A673 (cell line): ENCODE measurements around the gene ANP32B. TPM values are rescaled to one million over a fixed set of nuclear protein-coding genes. Genes with fewer than 3 reads are reported as not detected.
"Not testable (repeated sequence)": the region's sequence is repeated elsewhere in the genome, so short reads cannot be mapped to it uniquely, and the experiment has no call there.

ENCODE experiments used
- BruUV-seq: library from RNA; stranded (reverse); fragments of 400-500 nt; replicated peaks from 2 replicates; lab custom pipeline; 2021; lab: Mats Ljungman, UMichigan
- CTCF ChIA-PET: fragments of 300-600 bp; sonication (Branson Sonifier 250); formaldehyde crosslinking; loops from one replicate; lab custom pipeline; 2022; ENCODE audit warnings: antibody characterized with exemption; lab: Charles Lee
- POLR2A ChIA-PET: fragments of 300-600 bp; sonication (Branson Sonifier 250); formaldehyde crosslinking; loops from one replicate; lab custom pipeline; 2022; ENCODE audit warnings: antibody characterized with exemption; ENCODE audit not compliant: low non-redundant PET; lab: Charles Lee
- DNase-seq: peaks from one replicate; pipeline ENCODE4 v3.0.0-alpha.2; 2015; ENCODE audit warnings: low spot score
- H3K27ac ChIP-seq: fragments of 200-600 bp; sonication (generic); 2 replicates; pipeline ENCODE4 v1.5.1; 2016; ENCODE audit warnings: mixed run types, low read depth, mild to moderate bottlenecking, mixed read lengths, antibody characterized with exemption, low read length; ENCODE audit not compliant: poor library complexity, severe bottlenecking
- H3K27me3 ChIP-seq: fragments of 200-600 bp; sonication (generic); replicated peaks from 2 replicates; pipeline ENCODE4 v1.6.1; 2017; ENCODE audit warnings: mixed run types, low read depth, mild to moderate bottlenecking, mixed read lengths, antibody characterized with exemption, low read length; ENCODE audit not compliant: insufficient read depth, poor library complexity
- H3K36me3 ChIP-seq: fragments of 200-600 bp; sonication (generic); 2 replicates; pipeline ENCODE4 v1.6.1; 2016; ENCODE audit warnings: mixed run types, mild to moderate bottlenecking, mixed read lengths, antibody characterized with exemption, low read length; ENCODE audit not compliant: insufficient read depth, poor library complexity, severe bottlenecking
- H3K4me1 ChIP-seq: fragments of 200-600 bp; sonication (generic); 2 replicates; pipeline ENCODE4 v1.6.1; 2017; ENCODE audit warnings: mixed run types, mild to moderate bottlenecking, mixed read lengths, antibody characterized with exemption, low read length; ENCODE audit not compliant: insufficient read depth, poor library complexity, severe bottlenecking
- H3K4me3 ChIP-seq: fragments of 200-600 bp; sonication (generic); 2 replicates; pipeline ENCODE4 v1.5.1; 2016; ENCODE audit warnings: low read depth, mixed run types, mild to moderate bottlenecking, mixed read lengths, low read length; ENCODE audit not compliant: poor library complexity, severe bottlenecking
- H3K9me3 ChIP-seq: fragments of 200-600 bp; sonication (generic); 2 replicates; pipeline ENCODE4 v1.6.1; 2016; ENCODE audit warnings: mixed run types, low read depth, mild to moderate bottlenecking, mixed read lengths, antibody characterized with exemption, low read length; ENCODE audit not compliant: poor library complexity, severe bottlenecking
- EZH2 ChIP-seq: fragments of 200-600 bp; sonication (generic); IDR thresholded peaks from 2 replicates; pipeline ENCODE4 v1.6.1; 2017; ENCODE audit warnings: borderline replicate concordance, low read depth, mild to moderate bottlenecking, mixed read lengths, antibody characterized with exemption, low read length; ENCODE audit not compliant: poor library complexity, severe bottlenecking
- intact Hi-C: fragments of 100-400 bp; cut with micrococcal nuclease; formaldehyde crosslinking; loops from one replicate; pipeline ENCODE4 v1.10.0; 2022; ENCODE audit not compliant: unreplicated experiment
- total RNA-seq: library from RNA; stranded (reverse); gene quantifications from 2 replicates; pipeline ENCODE4 v1.2.3, GENCODE V29; 2021
- TF ChIP-seq, protein P1 (sequence below): fragments of 300-800, 200-600 bp; sonication (generic); conservative IDR thresholded peaks from 2 replicates; pipeline ENCODE4 v1.5.1; 2017; ENCODE audit warnings: low read depth, mild to moderate bottlenecking, antibody characterized with exemption, low read length, moderate library complexity, mixed read lengths

The ANP32B gene
- total RNA-seq, 1 experiment from 2014 or later, result 237 TPM

DNA sequence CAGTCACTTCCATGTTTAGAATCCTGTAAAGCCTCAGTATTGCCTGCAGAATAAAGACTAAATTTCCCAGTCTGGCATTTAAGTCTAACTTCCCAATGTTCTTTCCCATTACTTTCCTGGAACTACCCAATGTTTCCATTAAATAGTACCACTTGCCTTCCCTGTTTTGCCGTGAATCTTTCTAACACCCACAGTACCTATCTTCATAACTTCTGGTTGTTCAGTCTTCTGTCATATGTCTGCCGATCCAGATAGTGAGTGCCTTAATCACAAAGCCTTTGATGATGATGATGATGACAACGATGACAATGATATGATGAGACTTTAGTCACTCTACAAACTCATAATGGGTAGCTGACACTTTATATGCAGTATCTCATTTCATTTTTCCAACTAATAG, 38.5 kb upstream of the ANP32B start:
- BruUV-seq, result no TSS peak
- peaks cover 53% of the 10 kb centered on the region for H3K27me3 ChIP-seq
- POLR2A ChIA-PET, result interaction anchor here (0.6 kb wide), 1 partner anchor 694 kb away, joined by 3 read pairs; no protein-coding TSS in a partner anchor

DNA sequence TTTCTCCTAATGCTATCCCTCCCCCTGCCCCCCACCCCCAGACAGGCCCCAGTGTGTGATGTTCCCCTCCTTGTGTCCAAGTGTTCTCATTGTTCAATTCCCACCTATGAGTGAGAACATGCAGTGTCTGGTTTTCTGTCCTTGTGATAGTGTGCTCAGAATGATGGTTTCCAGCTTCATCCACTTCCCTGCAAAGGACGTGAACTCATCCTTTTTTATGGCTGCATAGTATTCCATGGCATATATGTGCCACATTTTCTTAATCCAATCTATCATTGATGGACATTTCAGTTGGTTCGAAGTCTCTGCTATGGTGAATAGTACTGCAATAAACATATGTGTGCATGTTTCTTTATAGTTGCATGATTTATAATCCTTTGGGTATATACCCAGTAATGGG, 37.7 kb upstream of the ANP32B start:
- peaks cover 47% of the 10 kb centered on the region for H3K27me3 ChIP-seq
- BruUV-seq, H3K4me1 ChIP-seq, H3K9me3 ChIP-seq, DNase-seq, POLR2A ChIA-PET, CTCF ChIA-PET, H3K27ac ChIP-seq, intact Hi-C loops, H3K4me3 ChIP-seq, H3K36me3 ChIP-seq: not testable (repeated sequence)

More for the DNA sequence above, 38.5 kb upstream of the ANP32B start:
- TF ChIP-seq, protein P1, sequence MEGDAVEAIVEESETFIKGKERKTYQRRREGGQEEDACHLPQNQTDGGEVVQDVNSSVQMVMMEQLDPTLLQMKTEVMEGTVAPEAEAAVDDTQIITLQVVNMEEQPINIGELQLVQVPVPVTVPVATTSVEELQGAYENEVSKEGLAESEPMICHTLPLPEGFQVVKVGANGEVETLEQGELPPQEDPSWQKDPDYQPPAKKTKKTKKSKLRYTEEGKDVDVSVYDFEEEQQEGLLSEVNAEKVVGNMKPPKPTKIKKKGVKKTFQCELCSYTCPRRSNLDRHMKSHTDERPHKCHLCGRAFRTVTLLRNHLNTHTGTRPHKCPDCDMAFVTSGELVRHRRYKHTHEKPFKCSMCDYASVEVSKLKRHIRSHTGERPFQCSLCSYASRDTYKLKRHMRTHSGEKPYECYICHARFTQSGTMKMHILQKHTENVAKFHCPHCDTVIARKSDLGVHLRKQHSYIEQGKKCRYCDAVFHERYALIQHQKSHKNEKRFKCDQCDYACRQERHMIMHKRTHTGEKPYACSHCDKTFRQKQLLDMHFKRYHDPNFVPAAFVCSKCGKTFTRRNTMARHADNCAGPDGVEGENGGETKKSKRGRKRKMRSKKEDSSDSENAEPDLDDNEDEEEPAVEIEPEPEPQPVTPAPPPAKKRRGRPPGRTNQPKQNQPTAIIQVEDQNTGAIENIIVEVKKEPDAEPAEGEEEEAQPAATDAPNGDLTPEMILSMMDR, result no peak
- no peaks in the 10 kb centered on the region for H3K4me1 ChIP-seq
- no peak overlapping the region for H3K27ac ChIP-seq
- CTCF ChIA-PET, result interaction anchor here (1.1 kb wide), 1 partner anchor 831 kb away, joined by 4 read pairs; no protein-coding TSS in a partner anchor
- H3K4me3 ChIP-seq, result no peak overlapping the region
- no peak for DNase-seq
- no peaks in the 10 kb centered on the region for H3K36me3 ChIP-seq
- H3K9me3 ChIP-seq, result no peaks in the 10 kb centered on the region
- intact Hi-C loops, result no loop called here

DNA sequence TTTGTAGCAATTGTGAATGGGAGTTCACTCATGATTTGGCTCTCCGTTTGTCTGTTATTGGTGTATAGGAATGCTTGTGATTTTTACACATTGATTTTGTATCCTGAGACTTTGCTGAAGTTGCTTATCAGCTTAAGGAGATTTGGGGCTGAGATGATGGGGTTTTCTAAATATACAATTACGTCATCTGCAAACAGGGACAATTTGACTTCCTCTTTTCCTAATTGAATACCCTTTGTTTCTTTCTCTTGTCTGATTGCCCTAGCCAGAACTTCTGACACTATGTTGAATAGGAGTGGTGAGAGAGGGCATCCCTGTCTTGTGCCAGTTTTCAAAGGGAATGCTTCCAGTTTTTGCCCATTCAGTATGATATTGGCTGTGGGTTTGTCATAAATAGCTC, 36.0 kb upstream of the ANP32B start:
- H3K4me1 ChIP-seq, DNase-seq, H3K36me3 ChIP-seq, H3K4me3 ChIP-seq, intact Hi-C loops, BruUV-seq, POLR2A ChIA-PET, CTCF ChIA-PET, H3K9me3 ChIP-seq, H3K27ac ChIP-seq: not testable (repeated sequence)
- peaks cover 41% of the 10 kb centered on the region for H3K27me3 ChIP-seq

DNA sequence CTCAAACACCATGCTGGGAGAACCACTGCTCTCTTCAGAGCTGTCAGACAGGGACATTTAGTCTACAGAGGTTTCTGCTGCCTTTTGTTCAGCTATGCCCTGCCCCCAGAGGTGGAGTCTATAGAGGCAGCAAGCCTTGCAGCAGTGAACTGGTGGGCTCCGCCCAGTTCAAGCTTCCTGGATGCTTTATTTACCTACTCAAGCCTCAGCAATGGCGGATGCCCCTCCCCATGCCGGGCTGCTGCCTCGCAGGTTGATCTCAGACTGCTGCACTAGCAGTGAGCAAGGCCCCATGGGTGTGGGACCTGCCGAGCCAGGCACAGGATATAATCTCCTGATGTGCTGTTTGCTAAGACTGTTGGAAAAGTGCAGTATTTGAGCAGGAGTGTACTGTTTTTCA, 32.3 kb upstream of the ANP32B start:
- DNase-seq, H3K4me3 ChIP-seq, BruUV-seq, H3K27ac ChIP-seq, H3K36me3 ChIP-seq, POLR2A ChIA-PET, CTCF ChIA-PET, H3K4me1 ChIP-seq, H3K9me3 ChIP-seq, intact Hi-C loops: not testable (repeated sequence)
- peaks cover 26% of the 10 kb centered on the region for H3K27me3 ChIP-seq

DNA sequence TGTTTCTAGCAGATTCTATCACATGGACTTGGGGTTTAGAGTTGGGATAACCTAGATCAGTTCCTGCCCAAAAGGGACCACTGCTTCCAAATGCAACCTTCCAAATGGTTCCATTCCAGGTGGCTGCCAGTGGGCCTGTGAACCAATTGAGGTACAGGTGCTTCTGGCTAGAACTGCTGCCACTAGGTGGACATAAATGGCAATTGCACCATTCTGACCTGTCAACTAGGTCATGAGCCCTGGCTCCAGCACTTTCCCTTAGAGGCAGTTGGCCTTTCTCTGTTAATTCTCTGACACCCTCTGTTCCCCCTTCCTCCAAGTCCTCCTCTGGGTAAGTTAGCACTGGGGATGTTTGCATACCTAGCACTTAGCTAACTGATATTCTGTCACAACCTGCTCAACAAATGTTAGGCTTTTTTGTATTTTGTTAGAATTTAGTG, 28.6 kb upstream of the ANP32B start:
- no peak for TF ChIP-seq EZH2
- TF ChIP-seq, protein P1, result peak; percentile 45
- no peak overlapping the region for H3K27ac ChIP-seq
- H3K4me1 ChIP-seq, result no peaks in the 10 kb centered on the region
- no peaks in the 10 kb centered on the region for H3K9me3 ChIP-seq
- BruUV-seq, result no TSS peak
- no peak overlapping the region for H3K4me3 ChIP-seq
- H3K36me3 ChIP-seq, result no peaks in the 10 kb centered on the region
- H3K27me3 ChIP-seq, result peaks cover 26% of the 10 kb centered on the region
- no peak for DNase-seq
- POLR2A ChIA-PET, result no interaction called here
- intact Hi-C loops, result no loop called here
- CTCF ChIA-PET, result no interaction called here
